Peyer's patch (tissue), 4 donors: Measurements from ENCODE around the gene NRIP1. TPM values are rescaled to one million over a fixed set of nuclear protein-coding genes. Genes with fewer than 3 reads are reported as not detected.

Source experiments
- DNase-seq, 3 donors: peaks; one replicate each; pipeline ENCODE4 v3.0.0-alpha.2; 2017 to 2019
- H3K27ac ChIP-seq, 4 donors: fragments of 200-600 bp; sonication (generic); one replicate each; pipeline ENCODE4 v1.5.1; 2016 to 2019
- H3K27me3 ChIP-seq, 2 donors: fragments of 200-600 bp; sonication (generic); one replicate each; pipeline ENCODE4 v1.5.1; 2019
- H3K36me3 ChIP-seq, 3 donors: fragments of 200-600 bp; sonication (generic); one replicate each; pipeline ENCODE4 v1.5.1; 2016 to 2019
- H3K4me1 ChIP-seq, 4 donors: fragments of 200-600 bp; sonication (generic); one replicate each; pipeline ENCODE4 v1.5.1; 2016 to 2019
- H3K4me3 ChIP-seq, 4 donors: fragments of 200-600 bp; sonication (generic); 1 replicate in 3 of 4; 2 replicates in 1 of 4; pipeline ENCODE4 v1.5.1; 2016 to 2019; ENCODE audit warnings: mild to moderate bottlenecking in 1 of 4
- H3K9me3 ChIP-seq, 4 donors: fragments of 200-600 bp; sonication (generic); one replicate each; pipeline ENCODE4 v1.5.1; 2016 to 2019; ENCODE audit warnings: mild to moderate bottlenecking in 1 of 4
- CTCF ChIP-seq, 6 experiments: fragments of 450-650 bp in 4 of 6; fragments of 200-600 bp in 2 of 6; sonication (generic) in 1 of 6; IDR thresholded peaks; one replicate each; pipeline ENCODE4 v1.5.1; 2017 to 2019; ENCODE audit warnings: antibody characterized with exemption in 6 of 6, mild to moderate bottlenecking in 3 of 6, moderate library complexity in 1 of 6
- POLR2A ChIP-seq, 2 donors: fragments of 450-650 bp; IDR thresholded peaks; one replicate each; pipeline ENCODE4 v1.5.1; 2017; ENCODE audit warnings: antibody characterized with exemption in 2 of 2, mild to moderate bottlenecking in 2 of 2, moderate library complexity in 2 of 2
- total RNA-seq, 4 donors: library from RNA; depleted of rRNA; stranded (reverse); fragments of >200 nt; gene quantifications; one replicate each; pipeline ENCODE4 v1.1.0, GENCODE V29; 2016

NRIP1 gene
- total RNA-seq, 4 donors from 2014 or later, result 37.4 to 72.9 (median 53.6) TPM

- no peak overlapping the region for H3K4me3 ChIP-seq
- no peak for DNase-seq
- no peaks in the 10 kb centered on the region for H3K9me3 ChIP-seq
- no peaks in the 10 kb centered on the region for H3K36me3 ChIP-seq
- no peak for TF ChIP-seq POLR2A (IDR thresholded peaks at IDR 0.05)
- no peak for TF ChIP-seq CTCF (IDR thresholded peaks at IDR 0.05)
- H3K27me3 ChIP-seq, result no peaks in the 10 kb centered on the region
- no peaks in the 10 kb centered on the region for H3K4me1 ChIP-seq
- H3K27ac ChIP-seq, result no peak overlapping the region
Observed at GRCh38 chr21:15078180-15078579, 13.4 kb upstream of the NRIP1 start.

GRCh38 chr21:15077529-15078145 is 12.8 kb upstream of the NRIP1 start:
- no peak overlapping the region for H3K4me3 ChIP-seq
- no peaks in the 10 kb centered on the region for H3K4me1 ChIP-seq
- no peaks in the 10 kb centered on the region for H3K9me3 ChIP-seq
- H3K27me3 ChIP-seq, result no peaks in the 10 kb centered on the region
- H3K36me3 ChIP-seq, result no peaks in the 10 kb centered on the region
- DNase-seq, result no peak
- no peak overlapping the region for H3K27ac ChIP-seq
- TF ChIP-seq CTCF (IDR thresholded peaks at IDR 0.05), result no peak
- TF ChIP-seq POLR2A (IDR thresholded peaks at IDR 0.05), result no peak

- H3K27me3 ChIP-seq, result no peaks in the 10 kb centered on the region
- H3K27ac ChIP-seq, result no peak overlapping the region
- H3K36me3 ChIP-seq, result no peaks in the 10 kb centered on the region
- DNase-seq, result no peak
- H3K4me1 ChIP-seq, result no peaks in the 10 kb centered on the region
- TF ChIP-seq CTCF (IDR thresholded peaks at IDR 0.05) (no peak), POLR2A (IDR thresholded peaks at IDR 0.05) (no peak)
- H3K4me3 ChIP-seq, result no peak overlapping the region
- no peaks in the 10 kb centered on the region for H3K9me3 ChIP-seq
Observed at GRCh38 chr21:15076730-15077129, 11.9 kb upstream of the NRIP1 start.

- H3K36me3 ChIP-seq, result no peaks in the 10 kb centered on the region
- no peaks in the 10 kb centered on the region for H3K27me3 ChIP-seq
- DNase-seq, result no peak
- TF ChIP-seq CTCF (IDR thresholded peaks at IDR 0.05) (no peak), POLR2A (IDR thresholded peaks at IDR 0.05) (no peak)
- H3K4me1 ChIP-seq, result peaks cover 0 to 9% (median 0%) of the 10 kb centered on the region in 4 donors
- H3K4me3 ChIP-seq, result no peak overlapping the region
- no peaks in the 10 kb centered on the region for H3K9me3 ChIP-seq
- no peak overlapping the region for H3K27ac ChIP-seq
Observed at GRCh38 chr21:15071009-15071408, 6.2 kb upstream of the NRIP1 start.

GRCh38 chr21:15066123-15066575 is 1.3 kb upstream of the NRIP1 start:
- no peak for TF ChIP-seq CTCF (IDR thresholded peaks at IDR 0.05)
- TF ChIP-seq POLR2A (IDR thresholded peaks at IDR 0.05), result no peak
- peak overlapping the region; percentile 77 to 94 (median 90) for H3K4me3 ChIP-seq
- H3K9me3 ChIP-seq, result no peaks in the 10 kb centered on the region
- H3K36me3 ChIP-seq, result no peaks in the 10 kb centered on the region
- peaks cover 0 to 17% (median 2%) of the 10 kb centered on the region in 4 donors for H3K4me1 ChIP-seq
- DNase-seq, result no peak
- peak overlapping the region; percentile 95 to 98 (median 96) for H3K27ac ChIP-seq
- no peaks in the 10 kb centered on the region for H3K27me3 ChIP-seq
